ENCODE data around the gene SH3GL2. TPM values are rescaled to one million over a fixed set of nuclear protein-coding genes. Genes with fewer than 3 reads are reported as not detected.

SH3GL2 gene
- total and polyA plus RNA-seq, 9 of the 15 experiments (the other 6 are each of a cell fraction or from before 2014, with no cell fraction given) = not detected

DNA sequence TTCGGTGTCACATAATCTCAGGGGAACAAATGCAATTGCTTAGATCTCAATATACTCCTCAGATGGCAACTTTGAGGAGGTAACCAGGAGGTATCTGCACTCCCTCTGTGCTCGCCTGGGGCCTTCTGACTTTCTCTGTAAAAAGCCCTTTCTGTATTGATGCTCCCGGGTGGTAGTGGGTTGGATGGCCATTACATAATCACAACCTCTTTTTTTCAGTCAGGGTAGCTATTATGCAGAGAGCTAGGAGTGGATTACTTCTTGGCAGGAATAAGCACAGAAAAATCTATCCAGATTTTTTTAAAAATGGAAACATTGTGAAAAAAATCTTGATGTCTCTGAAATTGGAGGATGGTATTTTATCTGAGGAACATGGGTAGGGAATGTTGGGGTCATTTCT, 116.6 kb downstream of the SH3GL2 start:
- 8% methylated on average over 2 of the region's 3 CpGs for WGBS (ENCODE audit: insufficient coverage, low coverage, missing lambda C conversion rate)
- H3K79me2 ChIP-seq (ENCODE audit: control insufficient read depth, insufficient read depth, low read length) = no peaks in the 10 kb centered on the region
- ATAC-seq = no peak
- ChIA-PET CTCF (ENCODE audit: low intra/inter-chr PET ratio) (no interaction called here), POLR2A (no interaction called here)
- no peaks in the 10 kb centered on the region for H3K9me1 ChIP-seq (ENCODE audit: control insufficient read depth, insufficient read depth, low read length)
- no peaks in the 10 kb centered on the region for H3K4me1 ChIP-seq (replicated peaks in 1 of 2; ENCODE audit: control insufficient read depth in 2 of 2, insufficient read depth in 2 of 2, low read length in 2 of 2)
- no peaks in the 10 kb centered on the region for H3K36me3 ChIP-seq (ENCODE audit: control insufficient read depth, insufficient read depth, low read length)
- DNase-seq (ENCODE audit: extremely low read depth in 1 of 4, low spot score in 3 of 4) = no peak
- TF ChIP-seq JUNB (CRISPR knock-in tag; conservative IDR thresholded peaks at IDR 0.05) (no peak), FOXJ2 (tag; IDR thresholded peaks at IDR 0.05) (no peak), SP2 (IDR thresholded peaks at IDR 0.05; ENCODE audit: extremely low read depth, low read depth, low read length, poor library complexity, severe bottlenecking) (no peak), ZNF699 (CRISPR knock-in tag; IDR thresholded peaks at IDR 0.05; ENCODE audit: insufficient replicate concordance) (no peak), ELF4 (CRISPR knock-in tag; IDR thresholded peaks at IDR 0.05) (no peak), MEF2D (tag; conservative IDR thresholded peaks at IDR 0.05; ENCODE audit: low read depth) (no peak), ZNF24 (IDR thresholded peaks at IDR 0.05) (no peak), PML (IDR thresholded peaks at IDR 0.05; ENCODE audit: low read length) (no peak), POLR2H (tag; IDR thresholded peaks at IDR 0.05; ENCODE audit: low read depth) (no peak), HMG20A (CRISPR knock-in tag; conservative IDR thresholded peaks at IDR 0.05) (no peak), ZNF583 (CRISPR knock-in tag; IDR thresholded peaks at IDR 0.05) (no peak), HLTF (IDR thresholded peaks at IDR 0.05) (no peak)
- TF ChIP-seq, protein P1, sequence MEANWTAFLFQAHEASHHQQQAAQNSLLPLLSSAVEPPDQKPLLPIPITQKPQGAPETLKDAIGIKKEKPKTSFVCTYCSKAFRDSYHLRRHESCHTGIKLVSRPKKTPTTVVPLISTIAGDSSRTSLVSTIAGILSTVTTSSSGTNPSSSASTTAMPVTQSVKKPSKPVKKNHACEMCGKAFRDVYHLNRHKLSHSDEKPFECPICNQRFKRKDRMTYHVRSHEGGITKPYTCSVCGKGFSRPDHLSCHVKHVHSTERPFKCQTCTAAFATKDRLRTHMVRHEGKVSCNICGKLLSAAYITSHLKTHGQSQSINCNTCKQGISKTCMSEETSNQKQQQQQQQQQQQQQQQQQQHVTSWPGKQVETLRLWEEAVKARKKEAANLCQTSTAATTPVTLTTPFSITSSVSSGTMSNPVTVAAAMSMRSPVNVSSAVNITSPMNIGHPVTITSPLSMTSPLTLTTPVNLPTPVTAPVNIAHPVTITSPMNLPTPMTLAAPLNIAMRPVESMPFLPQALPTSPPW (CRISPR knock-in tag; IDR thresholded peaks at IDR 0.05) = no peak
- no peaks in the 10 kb centered on the region for H3K27me3 ChIP-seq (ENCODE audit: control insufficient read depth in 2 of 2, insufficient read depth in 2 of 2, low read length in 2 of 2)
- H2AFZ ChIP-seq (ENCODE audit: low read depth, low read length) = no peak overlapping the region
- H3K27ac ChIP-seq (ENCODE audit: extremely low read depth, low read depth, low read length) = no peak overlapping the region
- intact Hi-C loops (cut with micrococcal nuclease) = no loop called here
- no peak overlapping the region for H3K4me2 ChIP-seq (ENCODE audit: insufficient read depth, low read length)
- H4K20me1 ChIP-seq (replicated peaks; ENCODE audit: control insufficient read depth, insufficient read depth, low read length) = no peaks in the 10 kb centered on the region
- H3K9ac ChIP-seq (ENCODE audit: insufficient read depth in 1 of 2, low read depth in 2 of 2, low read length in 2 of 2) = no peak overlapping the region
- in situ Hi-C loops (cut with MboI) = no loop called here
- no peak overlapping the region for H3K4me3 ChIP-seq
- BruUV-seq (replicated peaks) = no TSS peak
- no peak for FAIRE-seq
- no peaks in the 10 kb centered on the region for H3K9me3 ChIP-seq (replicated peaks; ENCODE audit: control insufficient read depth, insufficient read depth, low read depth, low read length)
